Heart right ventricle (tissue), 16 donors: ENCODE results near the gene UBE4B. TPM values are rescaled to one million over a fixed set of nuclear protein-coding genes. Genes with fewer than 3 reads are reported as not detected.

Experiments used
- ATAC-seq, 8 donors: fragments of 200-7000 bp; cut with Tn5 transposase; one replicate each; pipeline ENCODE4 v1.9.1; 2020; ENCODE audit warnings: mild to moderate bottlenecking in 8 of 8, moderate library complexity in 8 of 8, moderate number of reproducible peaks in 1 of 8
- DNase-seq, 2 donors: peaks; one replicate each; pipeline ENCODE4 v3.0.0-alpha.2; 2020
- H3K27ac ChIP-seq, 10 donors: fragments of 200-600 bp; sonication (generic) in 2 of 10; one replicate each; pipeline versions ENCODE4 v1.5.0 to v1.8.0; 2020 to 2022; ENCODE audit warnings: mild to moderate bottlenecking in 3 of 10
- H3K27me3 ChIP-seq, 7 donors: fragments of 200-600 bp; one replicate each; pipeline ENCODE4 v1.8.0; 2021 to 2022; ENCODE audit warnings: mild to moderate bottlenecking in 2 of 7
- H3K36me3 ChIP-seq, 9 donors: fragments of 200-600 bp; sonication (generic) in 1 of 9; one replicate each; pipeline versions ENCODE4 v1.5.0 to v1.8.0; 2020 to 2022; ENCODE audit warnings: mild to moderate bottlenecking in 2 of 9
- H3K4me1 ChIP-seq, 9 donors: fragments of 200-600 bp; sonication (generic) in 1 of 9; one replicate each; pipeline versions ENCODE4 v1.5.0 to v1.8.0; 2020 to 2022; ENCODE audit warnings: mild to moderate bottlenecking in 4 of 9
- H3K4me3 ChIP-seq, 10 donors: fragments of 200-600 bp; sonication (generic) in 2 of 10; one replicate each; pipeline versions ENCODE4 v1.5.0 to v1.8.0; 2020 to 2022; ENCODE audit warnings: mild to moderate bottlenecking in 7 of 10, moderate library complexity in 2 of 10
- H3K9me3 ChIP-seq, 11 donors: fragments of 200-600 bp in 10 of 11; sonication (generic) in 2 of 11; one replicate each; pipeline versions ENCODE4 v1.5.0 to v1.8.0; 2013 to 2022; ENCODE audit warnings: mild to moderate bottlenecking in 2 of 11, control low read depth in 1 of 11, moderate library complexity in 1 of 11
- CTCF ChIP-seq, 9 donors: fragments of 200-600 bp; sonication (generic) in 2 of 9; IDR thresholded peaks; one replicate each; pipeline versions ENCODE4 v1.5.0 to v1.8.0; 2021 to 2022; ENCODE audit warnings: antibody characterized with exemption in 9 of 9, mild to moderate bottlenecking in 5 of 9, moderate library complexity in 1 of 9
- WGBS, 2 donors: extraction: QIAGEN DNeasy Blood & Tissue Kit; methylation state at CpG; one replicate each; pipeline ENCODE4 v1.1.7; 2013; ENCODE audit warnings: inconsistent platforms in 1 of 2; 5-methylcytosine and 5-hydroxymethylcytosine counted together
- intact Hi-C, 10 donors: fragments of 100-400 bp; cut with DNase I; formaldehyde crosslinking; loops; one replicate each; pipeline versions ENCODE4 v1.11.1 to v1.14.2; 2022
- polyA plus RNA-seq, 2 donors: library from polyadenylated mRNA; stranded (reverse); fragments of 200-250 nt; gene quantifications; one replicate each; pipeline ENCODE4 v1.2.3, GENCODE V29; 2013
- total RNA-seq, 10 donors: library from RNA; stranded (reverse); fragmentation: NEBNext Ultra II Directional in 3 of 10; extraction: Animal tissue kit (Norgen Biotek cat#: 25700) in 3 of 10; gene quantifications; one replicate each; pipeline versions ENCODE4 v1.2.1 to v1.2.4, GENCODE V29; 2021 to 2023
- donor health status: Arrhythmogenic right ventricular cardiomyopathy.
- donor health status: ischemic (EF 13 %, LVEDD 7.1; RV severe dilation, severe dysfunction).
- donor health status: healthy with polysubstance abuse.
- donor health status: DM: no; HTN: yes; CAD: no.
- donor health status: DM: no; HTN: no; CAD: no.
- donor health status: ischemic (EF 25% LVEDD 6.9; RV normal size, moderate dysfunction).
- donor health status: ischemic (EF 25% LVEDD 5.7; RV mildly dilated, moderate dysfunction).
- donor health status: healthy.
- donor health status: DM: yes; HTN: yes; CAD: no.
- donor health status: Ischemic cardiomyopathy.
- donor health status: ischemic (EF 35%, LVEDD 5.7; RV mildly dilated, moderate dysfunction).
- donor health status: nonischemic (EF 11% LVEDD 7.7; RV severe dilation, severe dysfunction).
- donor health status: DM: yes; HTN: yes; CAD: no.
- donor health status: PGD.
- donor health status: ischemic (EF 29% LVEDD 5.4; RV normal size, mild dysfunction).
- donor health status: nonischemic (EF 23%, LVEDD 6.1; RV moderate dilation, normal function).

Gene UBE4B
- total and polyA plus RNA-seq, 12 donors: 18.3 to 87.3 (median 67.8) TPM

- Histone ChIP-seq H3K4me3 (no peak overlapping the region), H3K9me3 (no peaks in the 10 kb centered on the region), H3K27me3 (no peaks in the 10 kb centered on the region), H3K36me3 (peaks cover 0 to 99% (median 21%) of the 10 kb centered on the region in 9 donors), H3K4me1 (peaks cover 0 to 16% (median 0%) of the 10 kb centered on the region in 9 donors), H3K27ac (no peak overlapping the region)
- WGBS, 2 donors: 94 to 97% methylated on average over 8 of the region's 8 CpGs
- DNase-seq (no peak), ATAC-seq (no peak)
- intact Hi-C loops: no loop called here
- TF ChIP-seq CTCF (IDR thresholded peaks at IDR 0.05): no peak
These were observed 113.6 kb downstream of the UBE4B start for GRCh38 chr1:10146391-10146790.

- Histone ChIP-seq H3K36me3 (peaks cover 0 to 91% (median 20%) of the 10 kb centered on the region in 9 donors), H3K9me3 (no peaks in the 10 kb centered on the region), H3K4me3 (no peak overlapping the region), H3K27me3 (no peaks in the 10 kb centered on the region), H3K4me1 (peaks cover 0 to 18% (median 0%) of the 10 kb centered on the region in 9 donors), H3K27ac (peak overlapping the region in 1 of 10 donors; percentile 17)
- no peak for TF ChIP-seq CTCF (IDR thresholded peaks at IDR 0.05)
- intact Hi-C loops: no loop called here
- DNase-seq (no peak), ATAC-seq (no peak)
These were observed 116.5 kb downstream of the UBE4B start for GRCh38 chr1:10149231-10149630.

- intact Hi-C loops: loop anchor here in 3 of 10 donors (10.0 kb wide), 1 partner anchor 208 kb away; the partner anchor contains the start of genes LZIC (in 3 of the 3) and NMNAT1 (in 3 of the 3)
- Histone ChIP-seq H3K36me3 (peaks cover 0 to 79% (median 16%) of the 10 kb centered on the region in 9 donors), H3K27me3 (no peaks in the 10 kb centered on the region), H3K9me3 (no peaks in the 10 kb centered on the region), H3K4me3 (no peak overlapping the region), H3K27ac (no peak overlapping the region), H3K4me1 (peaks cover 0 to 34% (median 5%) of the 10 kb centered on the region in 9 donors)
- TF ChIP-seq CTCF (IDR thresholded peaks at IDR 0.05): peak in 8 of 9 donors; percentile 29 to 62 (median 52)
- 86% methylated on average over 8 of the region's 8 CpGs for WGBS, 2 donors
- ATAC-seq (peak in 7 of 8 donors; percentile 11 to 50 (median 22)), DNase-seq (peak; percentile 18 to 23)
These were observed 120.0 kb downstream of the UBE4B start for GRCh38 chr1:10152709-10153284.

- peak overlapping the region; percentile 51 to 87 (median 78) for H3K27ac ChIP-seq
- peaks cover 0 to 19% (median 5%) of the 10 kb centered on the region in 9 donors for H3K4me1 ChIP-seq
- TF ChIP-seq CTCF (IDR thresholded peaks at IDR 0.05): no peak
- intact Hi-C loops: loop anchor here in 3 of 10 donors (10.0 kb wide), 1 partner anchor 210 kb away; the partner anchor contains the start of genes LZIC (in 3 of the 3) and NMNAT1 (in 3 of the 3)
- 29 to 51% methylated on average over 4 of the region's 4 CpGs for WGBS, 2 donors
- H3K36me3 ChIP-seq: peaks cover 0 to 79% (median 13%) of the 10 kb centered on the region in 9 donors
- ATAC-seq: peak; percentile 87 to 96 (median 92)
- H3K9me3 ChIP-seq: no peaks in the 10 kb centered on the region
- H3K4me3 ChIP-seq: no peak overlapping the region
- peak in 1 of 2 donors; percentile 41 for DNase-seq
- H3K27me3 ChIP-seq: no peaks in the 10 kb centered on the region
These were observed 122.4 kb downstream of the UBE4B start for GRCh38 chr1:10155087-10155712.
